Measurements from ENCODE around the gene SIT1. TPM values are rescaled to one million over a fixed set of nuclear protein-coding genes. Genes with fewer than 3 reads are reported as not detected.
A peak's percentile ranks its signal among the peaks of the same experiment; 100 is the strongest.
"Not testable (repeated sequence)": the region's sequence is repeated elsewhere in the genome, so short reads cannot be mapped to it uniquely, and the experiment has no call there.

Gene SIT1
- total RNA-seq, 2 experiments from 2014 or later: 67.7 to 69.4 TPM

GRCh38 chr9:35615981-35616680 lies 34.6 kb downstream of the SIT1 start:
- H3K9me3 Mint-ChIP-seq: no peaks in the 10 kb centered on the region
- no peaks in the 10 kb centered on the region for H3K27me3 Mint-ChIP-seq
- H3K27ac Mint-ChIP-seq: peak overlapping the region; percentile 96
- no peak for DNase-seq
- H3K4me1 Mint-ChIP-seq: peaks cover 51% of the 10 kb centered on the region
- peak overlapping the region; percentile 87 for H3K4me3 Mint-ChIP-seq
- peaks cover 5% of the 10 kb centered on the region for H3K36me3 Mint-ChIP-seq

GRCh38 chr9:35612843-35613242 lies 37.9 kb downstream of the SIT1 start:
- Mint-ChIP-seq H3K27ac (no peak overlapping the region), H3K27me3 (no peaks in the 10 kb centered on the region), H3K9me3 (no peaks in the 10 kb centered on the region), H3K36me3 (peaks cover 1% of the 10 kb centered on the region), H3K4me1 (peaks cover 22% of the 10 kb centered on the region), H3K4me3 (no peak overlapping the region)
- no peak for DNase-seq

- not testable (repeated sequence) for H3K27me3 Mint-ChIP-seq, H3K4me3 Mint-ChIP-seq, DNase-seq, H3K9me3 Mint-ChIP-seq, H3K36me3 Mint-ChIP-seq, H3K27ac Mint-ChIP-seq
- H3K4me1 Mint-ChIP-seq: peaks cover 16% of the 10 kb centered on the region
These were observed 38.7 kb downstream of the SIT1 start for GRCh38 chr9:35612066-35612465.

- H3K9me3 Mint-ChIP-seq: no peaks in the 10 kb centered on the region
- no peak overlapping the region for H3K27ac Mint-ChIP-seq
- H3K4me3 Mint-ChIP-seq: no peak overlapping the region
- peak; percentile 49 for DNase-seq
- peaks cover 8% of the 10 kb centered on the region for H3K36me3 Mint-ChIP-seq
- peaks cover 16% of the 10 kb centered on the region for H3K4me1 Mint-ChIP-seq
- H3K27me3 Mint-ChIP-seq: no peaks in the 10 kb centered on the region
These were observed 39.4 kb downstream of the SIT1 start for GRCh38 chr9:35611230-35611797.

GRCh38 chr9:35609820-35610163 lies 40.9 kb downstream of the SIT1 start:
- H3K9me3 Mint-ChIP-seq: no peaks in the 10 kb centered on the region
- no peaks in the 10 kb centered on the region for H3K27me3 Mint-ChIP-seq
- peaks cover 15% of the 10 kb centered on the region for H3K4me1 Mint-ChIP-seq
- no peak for DNase-seq
- peaks cover 8% of the 10 kb centered on the region for H3K36me3 Mint-ChIP-seq
- H3K27ac Mint-ChIP-seq: no peak overlapping the region
- H3K4me3 Mint-ChIP-seq: no peak overlapping the region

- no peak overlapping the region for H3K27ac Mint-ChIP-seq
- no peak overlapping the region for H3K4me3 Mint-ChIP-seq
- peaks cover 19% of the 10 kb centered on the region for H3K4me1 Mint-ChIP-seq
- no peak for DNase-seq
- no peaks in the 10 kb centered on the region for H3K9me3 Mint-ChIP-seq
- no peaks in the 10 kb centered on the region for H3K27me3 Mint-ChIP-seq
- H3K36me3 Mint-ChIP-seq: peaks cover 8% of the 10 kb centered on the region
These were observed 41.5 kb downstream of the SIT1 start for GRCh38 chr9:35609001-35609819.

GRCh38 chr9:35608221-35608620 lies 42.5 kb downstream of the SIT1 start:
- DNase-seq: no peak
- peaks cover 11% of the 10 kb centered on the region for H3K36me3 Mint-ChIP-seq
- peaks cover under 1% of the 10 kb centered on the region for H3K9me3 Mint-ChIP-seq
- peaks cover 24% of the 10 kb centered on the region for H3K4me1 Mint-ChIP-seq
- H3K27ac Mint-ChIP-seq: no peak overlapping the region
- H3K4me3 Mint-ChIP-seq: no peak overlapping the region
- no peaks in the 10 kb centered on the region for H3K27me3 Mint-ChIP-seq

- Mint-ChIP-seq H3K4me3 (no peak overlapping the region), H3K36me3 (peaks cover 16% of the 10 kb centered on the region), H3K27me3 (no peaks in the 10 kb centered on the region), H3K4me1 (peaks cover 32% of the 10 kb centered on the region), H3K27ac (no peak overlapping the region), H3K9me3 (peaks cover 1% of the 10 kb centered on the region)
- no peak for DNase-seq
These were observed 44.0 kb downstream of the SIT1 start for GRCh38 chr9:35606726-35607125.

GRCh38 chr9:35606138-35606504 lies 44.6 kb downstream of the SIT1 start:
- no peak for DNase-seq
- Mint-ChIP-seq H3K9me3 (peaks cover 1% of the 10 kb centered on the region), H3K27ac (no peak overlapping the region), H3K4me3 (peak overlapping the region; percentile 79), H3K27me3 (no peaks in the 10 kb centered on the region), H3K36me3 (peaks cover 16% of the 10 kb centered on the region), H3K4me1 (peaks cover 27% of the 10 kb centered on the region)

- H3K4me3 Mint-ChIP-seq: peak overlapping the region; percentile 79
- peak; percentile 43 for DNase-seq
- H3K4me1 Mint-ChIP-seq: peaks cover 27% of the 10 kb centered on the region
- no peak overlapping the region for H3K27ac Mint-ChIP-seq
- peaks cover 16% of the 10 kb centered on the region for H3K36me3 Mint-ChIP-seq
- H3K9me3 Mint-ChIP-seq: peaks cover 1% of the 10 kb centered on the region
- H3K27me3 Mint-ChIP-seq: no peaks in the 10 kb centered on the region
These were observed 45.2 kb downstream of the SIT1 start for GRCh38 chr9:35605351-35606137.

- H3K9me3 Mint-ChIP-seq: peaks cover 1% of the 10 kb centered on the region
- peak; percentile 91 for DNase-seq
- peak within 1 kb of the TSS; percentile 88 for H3K4me3 Mint-ChIP-seq
- peaks cover 27% of the 10 kb centered on the region for H3K4me1 Mint-ChIP-seq
- H3K27ac Mint-ChIP-seq: peak within 1 kb of the TSS; percentile 97
- H3K36me3 Mint-ChIP-seq: peaks cover 16% of the 10 kb centered on the region
- H3K27me3 Mint-ChIP-seq: no peaks in the 10 kb centered on the region
These were observed 46.0 kb downstream of the SIT1 start, which contains the start of gene TESK1 for GRCh38 chr9:35604578-35605350. TSS of gene TESK1 (plus strand) at chr9:35605262. CDS start at chr9:35605620, 358 bp downstream.

- Mint-ChIP-seq H3K4me3 (peak overlapping the region; percentile 88), H3K27me3 (no peaks in the 10 kb centered on the region), H3K9me3 (peaks cover 1% of the 10 kb centered on the region), H3K4me1 (peaks cover 27% of the 10 kb centered on the region), H3K27ac (peak overlapping the region; percentile 97), H3K36me3 (peaks cover 16% of the 10 kb centered on the region)
- peak; percentile 100 for DNase-seq
These were observed 46.6 kb downstream of the SIT1 start for GRCh38 chr9:35603986-35604577.

GRCh38 chr9:35603506-35603985 lies 47.2 kb downstream of the SIT1 start:
- Mint-ChIP-seq H3K27ac (peak overlapping the region; percentile 97), H3K36me3 (peaks cover 16% of the 10 kb centered on the region), H3K4me3 (peak overlapping the region; percentile 88), H3K4me1 (peaks cover 27% of the 10 kb centered on the region), H3K27me3 (no peaks in the 10 kb centered on the region), H3K9me3 (peaks cover 1% of the 10 kb centered on the region)
- peak; percentile 32 for DNase-seq
